Measurements from ENCODE around the gene ENO1. TPM values are rescaled to one million over a fixed set of nuclear protein-coding genes. Genes with fewer than 3 reads are reported as not detected.

Gene ENO1
- polyA plus RNA-seq, 3 donors, result 251 to 789 (median 297) TPM

GRCh38 chr1:8874230-8875201 lies 4.0 kb downstream of the ENO1 start:
- peak overlapping the region; percentile 46 for H3K27ac ChIP-seq (ENCODE audit: low read depth, low read length)
- WGBS, 3 donors, result 74 to 89% (median 79%) methylated on average over 15 of the region's 15 CpGs

DNA sequence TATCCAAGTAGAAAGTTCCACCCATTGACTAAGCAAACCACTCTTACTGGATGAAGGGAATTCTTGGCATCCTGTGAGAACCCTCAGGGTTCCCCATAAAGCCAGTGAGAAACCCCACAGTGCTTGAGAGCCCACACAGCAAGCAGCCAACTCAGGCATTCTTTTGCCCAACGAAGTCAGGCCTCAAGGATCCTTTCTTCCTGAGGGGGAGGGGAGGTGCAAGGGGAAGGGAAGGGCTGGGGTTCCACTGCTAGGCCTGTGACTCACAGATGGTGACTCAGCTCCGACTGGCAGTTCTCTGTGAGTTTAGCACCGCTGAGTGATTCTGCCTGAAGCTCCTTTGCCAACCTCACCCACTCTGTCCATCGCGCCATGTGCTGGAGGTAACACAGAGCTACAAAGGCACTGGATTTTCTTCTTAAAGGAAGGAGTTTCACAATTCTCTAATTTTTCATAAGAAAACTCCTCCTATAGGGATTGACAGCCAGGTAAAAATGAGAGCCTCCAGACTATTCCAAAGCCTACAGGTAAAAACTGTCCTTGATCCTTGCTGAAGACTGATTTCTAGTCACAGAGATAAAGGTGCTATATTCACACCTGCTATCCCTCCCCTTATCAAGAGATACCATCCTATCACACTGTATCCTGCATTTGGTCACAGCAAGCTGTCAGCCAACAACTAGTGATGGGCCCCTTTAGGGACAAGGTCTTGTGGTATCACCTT lies 4.8 kb downstream of the ENO1 start:
- 14 to 45% (median 14%) methylated on average over 5 of the region's 5 CpGs for WGBS, 3 donors
- H3K27ac ChIP-seq (ENCODE audit: low read depth, low read length), result peak overlapping the region; percentile 46

- no peak overlapping the region for H3K27ac ChIP-seq (ENCODE audit: low read depth, low read length)
- 91 to 93% (median 91%) methylated on average over 5 of the region's 5 CpGs for WGBS, 3 donors
Measured at GRCh38 chr1:8873001-8873400, 5.5 kb downstream of the ENO1 start.

DNA sequence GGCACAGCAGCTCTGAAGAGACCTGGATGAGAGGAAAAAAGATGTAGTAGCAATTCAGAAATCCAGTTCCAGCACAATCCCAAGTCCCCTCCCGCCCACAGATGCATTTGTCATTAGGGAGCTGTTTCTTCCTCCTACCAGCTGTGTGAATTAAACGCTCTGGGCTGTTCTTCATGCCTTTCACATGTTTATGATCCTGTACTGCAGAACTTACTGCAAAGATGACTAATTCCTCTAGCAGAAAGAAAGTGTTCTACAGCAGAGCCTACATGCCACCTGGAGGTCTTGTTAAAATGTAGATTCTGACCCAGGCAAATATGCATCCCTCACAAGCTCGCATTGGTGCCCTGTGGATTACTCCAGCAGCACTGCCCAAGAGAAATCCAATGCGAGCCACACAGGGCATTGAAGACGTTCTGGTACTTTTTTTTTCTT lies 6.5 kb downstream of the ENO1 start:
- H3K27ac ChIP-seq (ENCODE audit: low read depth, low read length), result no peak overlapping the region
- 60 to 80% (median 64%) methylated on average over 5 of the region's 5 CpGs for WGBS, 3 donors

- H3K27ac ChIP-seq (ENCODE audit: low read depth, low read length), result no peak overlapping the region
- WGBS, 3 donors, result 79 to 82% (median 80%) methylated on average over 7 of the region's 7 CpGs
Measured at GRCh38 chr1:8871539-8871935, 6.9 kb downstream of the ENO1 start.

DNA sequence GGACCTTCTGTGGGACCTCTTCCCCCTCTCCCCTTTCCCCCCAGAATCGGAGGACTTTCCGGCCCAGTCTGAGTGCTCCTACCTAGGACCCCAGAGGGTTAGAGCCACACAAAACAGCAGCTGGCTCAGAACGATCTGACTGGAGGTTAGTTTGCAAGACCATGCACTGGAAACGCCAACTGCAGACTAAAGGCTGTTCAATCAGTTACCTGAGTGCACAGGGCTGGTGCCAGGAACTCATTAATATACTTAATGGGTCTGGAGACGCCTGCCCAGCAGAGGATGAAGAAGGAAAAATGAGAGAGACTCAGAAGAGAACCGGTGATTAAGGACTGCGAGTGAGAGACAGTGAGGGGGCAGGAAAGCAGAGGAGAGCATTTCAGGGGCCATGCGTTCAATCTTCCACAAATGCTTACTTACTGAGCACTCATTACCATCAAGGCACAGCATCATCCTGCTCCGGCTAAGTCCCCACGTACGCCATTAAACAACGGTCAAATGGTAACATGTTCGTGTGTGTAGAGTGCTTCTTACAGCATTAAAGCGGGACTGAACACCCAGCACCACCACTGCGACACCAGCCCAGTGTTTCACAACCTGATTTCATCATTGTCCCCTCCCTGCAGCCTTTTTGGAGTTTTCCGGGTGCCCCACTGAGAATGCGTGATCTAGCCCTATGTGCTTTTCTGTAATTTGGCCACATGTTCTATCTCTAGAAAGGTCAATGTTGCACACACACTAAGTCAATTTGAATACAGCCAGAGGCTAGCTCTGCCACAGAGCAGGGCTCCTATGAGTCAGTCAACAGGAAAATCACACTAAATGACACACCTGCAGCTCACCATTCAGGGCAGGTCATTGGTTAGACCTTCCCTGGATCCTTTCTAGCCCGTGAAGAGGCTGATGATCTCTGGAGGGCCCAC lies 7.6 kb downstream of the ENO1 start:
- no peak overlapping the region for H3K27ac ChIP-seq (ENCODE audit: low read depth, low read length)
- 72 to 76% (median 75%) methylated on average over 18 of the region's 18 CpGs for WGBS, 3 donors

- WGBS, 3 donors, result 66 to 77% (median 71%) methylated on average over 6 of the region's 6 CpGs
- H3K27ac ChIP-seq (ENCODE audit: low read depth, low read length), result no peak overlapping the region
Measured at GRCh38 chr1:8870103-8870502, 8.4 kb downstream of the ENO1 start.

DNA sequence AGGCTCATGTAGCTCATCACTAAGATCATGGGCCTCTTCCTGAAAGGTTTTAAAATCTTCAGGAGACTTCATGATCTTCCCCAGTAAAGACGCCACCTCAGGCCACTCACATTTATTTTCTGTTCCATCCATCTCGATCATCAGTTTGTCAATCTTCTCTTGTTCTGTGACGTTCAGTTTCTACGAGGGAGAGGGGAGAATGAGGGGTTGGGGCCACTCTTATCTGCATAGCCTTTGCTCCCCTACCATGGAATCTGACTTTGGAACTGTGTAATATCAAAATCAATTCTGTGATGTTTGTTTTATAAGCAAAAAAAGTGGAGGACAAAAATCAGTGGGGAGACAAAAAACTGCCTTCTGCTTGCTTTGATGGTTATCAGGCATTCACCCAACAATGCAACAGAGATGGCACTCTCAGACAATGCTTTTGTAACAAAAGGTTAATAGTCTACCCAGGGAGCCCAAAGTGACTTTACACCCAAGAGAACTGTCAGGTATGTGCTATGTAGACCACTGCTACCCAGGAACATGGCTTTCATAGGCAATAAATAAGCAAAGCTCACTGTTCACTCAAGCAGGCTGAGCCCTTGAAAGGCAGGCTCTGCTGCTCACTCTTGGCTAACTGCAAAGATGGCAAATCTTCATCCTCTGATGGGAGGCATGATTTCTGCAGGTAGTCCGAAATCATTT lies 10.5 kb downstream of the ENO1 start:
- no peak overlapping the region for H3K27ac ChIP-seq (ENCODE audit: low read depth, low read length)
- 78 to 94% (median 90%) methylated on average over 5 of the region's 5 CpGs for WGBS, 3 donors

DNA sequence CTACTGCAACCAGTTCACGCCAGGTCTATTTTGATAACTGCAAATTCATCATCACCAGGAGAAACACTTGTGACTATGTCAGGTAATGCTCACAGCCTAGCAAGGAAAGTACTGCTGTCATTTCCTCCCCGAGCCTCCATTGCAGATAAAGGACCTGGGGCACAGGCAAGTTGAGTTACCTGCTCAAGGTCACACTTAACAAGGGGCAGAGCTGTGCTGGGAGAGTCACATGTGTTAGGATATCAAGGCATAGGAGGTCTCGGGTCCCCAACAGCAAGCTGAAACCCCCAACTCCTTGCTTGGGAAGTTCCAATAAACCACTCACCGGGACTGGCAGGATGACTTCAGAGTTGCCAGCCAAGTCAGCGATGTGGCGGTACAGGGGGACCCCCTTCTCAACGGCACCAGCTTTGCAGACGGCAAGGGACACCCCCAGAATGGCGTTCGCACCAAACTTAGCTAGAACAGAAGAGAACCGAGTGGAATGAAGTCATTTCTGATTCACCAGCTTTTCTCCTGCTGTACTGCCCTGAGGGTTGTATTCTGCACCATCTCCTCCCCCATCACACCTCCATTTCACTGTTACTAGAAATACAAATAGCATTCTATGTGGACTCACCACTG lies 11.6 kb downstream of the ENO1 start:
- WGBS, 3 donors, result 81 to 84% (median 83%) methylated on average over 11 of the region's 11 CpGs
- H3K27ac ChIP-seq (ENCODE audit: low read depth, low read length), result no peak overlapping the region

GRCh38 chr1:8866173-8866791 lies 12.2 kb downstream of the ENO1 start:
- 89 to 94% (median 91%) methylated on average over 10 of the region's 10 CpGs for WGBS, 3 donors
- no peak overlapping the region for H3K27ac ChIP-seq (ENCODE audit: low read depth, low read length)

DNA sequence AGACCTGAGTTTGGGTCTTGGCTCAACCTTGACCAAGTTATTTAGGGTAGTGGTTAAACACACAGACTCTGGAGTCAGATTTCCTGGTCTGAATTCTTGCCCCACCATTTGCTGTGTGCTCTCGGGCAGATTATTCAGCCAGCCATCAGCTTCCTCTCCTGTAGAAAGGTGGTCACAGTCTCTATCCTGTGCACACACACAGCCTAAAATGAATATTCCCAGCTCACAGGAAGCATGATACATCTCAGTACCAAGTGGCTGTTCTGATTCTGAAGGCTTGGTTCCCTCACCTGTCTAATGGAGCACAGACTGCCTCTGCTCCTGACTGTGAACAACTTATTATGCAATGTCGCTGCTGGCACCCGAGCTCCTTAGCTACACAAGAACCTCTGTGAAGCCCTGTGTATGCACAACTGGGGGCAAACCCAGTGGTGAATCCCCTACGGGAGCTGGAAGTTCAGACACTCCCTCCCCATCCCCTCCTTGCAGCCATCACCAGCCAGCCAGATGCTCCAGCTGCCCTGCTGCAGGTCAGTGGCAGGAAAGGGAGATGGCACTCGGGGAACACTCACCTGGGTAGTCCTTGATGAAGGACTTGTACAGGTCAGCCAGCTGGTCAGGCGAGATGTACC lies 13.7 kb downstream of the ENO1 start:
- no peak overlapping the region for H3K27ac ChIP-seq (ENCODE audit: low read depth, low read length)
- WGBS, 3 donors, result 80 to 83% (median 83%) methylated on average over 6 of the region's 6 CpGs

GRCh38 chr1:8863794-8864233 lies 14.7 kb downstream of the ENO1 start:
- H3K27ac ChIP-seq (ENCODE audit: low read depth, low read length), result no peak overlapping the region
- WGBS, 3 donors, result 92 to 94% (median 94%) methylated on average over 13 of the region's 13 CpGs

DNA sequence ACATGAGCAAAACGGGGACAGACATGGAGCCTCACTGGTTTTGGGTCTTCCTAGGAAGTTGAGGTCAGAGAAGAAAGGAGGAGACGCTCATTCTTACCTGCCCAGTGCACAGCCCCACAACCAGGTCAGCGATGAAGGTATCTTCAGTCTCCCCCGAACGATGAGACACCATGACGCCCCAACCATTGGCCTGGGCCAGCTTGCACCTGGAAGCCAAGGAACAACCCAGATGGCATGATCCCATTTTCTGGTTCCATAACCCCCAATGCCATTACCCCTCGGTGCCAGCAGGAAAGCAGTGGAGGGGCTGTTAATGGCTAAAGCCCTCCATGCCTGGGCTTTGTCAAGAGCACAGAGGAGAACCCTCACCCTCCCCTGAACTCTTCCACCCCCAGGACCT lies 15.3 kb downstream of the ENO1 start:
- H3K27ac ChIP-seq (ENCODE audit: low read depth, low read length), result no peak overlapping the region
- 89 to 93% (median 92%) methylated on average over 7 of the region's 7 CpGs for WGBS, 3 donors

DNA sequence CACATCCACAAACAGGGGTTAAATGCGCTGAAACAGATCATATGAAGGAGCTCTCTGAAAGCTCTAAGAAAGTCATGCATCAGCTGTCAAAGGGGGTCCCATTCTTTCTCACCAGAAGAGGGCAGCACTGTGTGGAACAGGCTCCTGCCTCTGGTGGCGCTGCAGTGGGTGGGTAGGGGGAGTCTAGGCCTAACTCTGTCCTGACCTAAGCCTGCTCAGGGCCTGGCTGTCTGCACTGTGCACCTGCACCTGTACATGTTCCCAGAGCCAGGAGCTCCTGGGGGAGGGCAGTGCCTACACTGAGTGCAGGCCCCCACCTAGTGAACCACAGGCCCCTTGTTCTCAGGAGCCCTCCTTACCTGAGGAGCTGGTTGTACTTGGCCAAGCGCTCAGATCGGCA lies 16.0 kb downstream of the ENO1 start:
- WGBS, 3 donors, result 85 to 93% (median 91%) methylated on average over 4 of the region's 4 CpGs

GRCh38 chr1:8860738-8861516 lies 17.6 kb downstream of the ENO1 start:
- WGBS, 3 donors, result 78 to 91% (median 82%) methylated on average over 21 of the region's 21 CpGs

More for the DNA sequence above, 16.0 kb downstream of the ENO1 start:
- H3K27ac ChIP-seq (ENCODE audit: low read depth, low read length), result no peak overlapping the region

More at GRCh38 chr1:8860738-8861516, 17.6 kb downstream of the ENO1 start:
- H3K27ac ChIP-seq (ENCODE audit: low read depth, low read length), result no peak overlapping the region
